Kidney glomerular epithelial cell (primary cell): ENCODE results near the gene ACOT9.
"Not testable (repeated sequence)": the region's sequence is repeated elsewhere in the genome, so short reads cannot be mapped to it uniquely, and the experiment has no call there.

Experiments used
- DNase-seq: peaks from one replicate; lab custom pipeline; 2025; lab: John Stamatoyannopoulos, UW

Gene ACOT9

GRCh38 chrX:23694606-23695005 is 48.5 kb downstream of the ACOT9 start:
- peak; percentile 2 for DNase-seq

GRCh38 chrX:23692166-23692565 is 50.9 kb downstream of the ACOT9 start:
- no peak for DNase-seq

GRCh38 chrX:23676486-23676885 is 66.6 kb downstream of the ACOT9 start:
- not testable (repeated sequence) for DNase-seq

- DNase-seq = no peak
Observed at GRCh38 chrX:23673108-23673507, 70.0 kb downstream of the ACOT9 start.

- DNase-seq = no peak
Observed at GRCh38 chrX:23670528-23670927, 72.5 kb downstream of the ACOT9 start.

GRCh38 chrX:23668335-23668734 is 74.7 kb downstream of the ACOT9 start:
- DNase-seq = no peak

- DNase-seq = peak; percentile 36
Observed at GRCh38 chrX:23667239-23668177, 75.6 kb downstream of the ACOT9 start, which contains the start of gene PRDX4. Gene PRDX4, plus strand, starts transcription at chrX:23667493. Its CDS starts 78 bp downstream, at chrX:23667571.

- DNase-seq = no peak
Observed at GRCh38 chrX:23666282-23666681, 76.8 kb downstream of the ACOT9 start.

- DNase-seq = no peak
Observed at GRCh38 chrX:23664496-23664895, 78.6 kb downstream of the ACOT9 start.

- DNase-seq = no peak
Observed at GRCh38 chrX:23662853-23663252, 80.2 kb downstream of the ACOT9 start.

- no peak for DNase-seq
Observed at GRCh38 chrX:23662187-23662586, 80.9 kb downstream of the ACOT9 start.

- no peak for DNase-seq
Observed at GRCh38 chrX:23661671-23662070, 81.4 kb downstream of the ACOT9 start.

- DNase-seq = no peak
Observed at GRCh38 chrX:23660766-23661132, 82.3 kb downstream of the ACOT9 start.

GRCh38 chrX:23660083-23660765 is 82.9 kb downstream of the ACOT9 start:
- DNase-seq = not testable (repeated sequence)

- DNase-seq = no peak
Observed at GRCh38 chrX:23659339-23659738, 83.7 kb downstream of the ACOT9 start.

- DNase-seq = no peak
Observed at GRCh38 chrX:23656684-23657083, 86.4 kb downstream of the ACOT9 start.

- no peak for DNase-seq
Observed at GRCh38 chrX:23656091-23656490, 87.0 kb downstream of the ACOT9 start.
